Measurements from ENCODE around the gene MCTP1. TPM values are rescaled to one million over a fixed set of nuclear protein-coding genes. Genes with fewer than 3 reads are reported as not detected.
A peak's percentile ranks its signal among the peaks of the same experiment; 100 is the strongest.

MCTP1 gene
- total and polyA plus RNA-seq, 2 experiments from 2014 or later, result 0.23 TPM; not detected in 1

DNA sequence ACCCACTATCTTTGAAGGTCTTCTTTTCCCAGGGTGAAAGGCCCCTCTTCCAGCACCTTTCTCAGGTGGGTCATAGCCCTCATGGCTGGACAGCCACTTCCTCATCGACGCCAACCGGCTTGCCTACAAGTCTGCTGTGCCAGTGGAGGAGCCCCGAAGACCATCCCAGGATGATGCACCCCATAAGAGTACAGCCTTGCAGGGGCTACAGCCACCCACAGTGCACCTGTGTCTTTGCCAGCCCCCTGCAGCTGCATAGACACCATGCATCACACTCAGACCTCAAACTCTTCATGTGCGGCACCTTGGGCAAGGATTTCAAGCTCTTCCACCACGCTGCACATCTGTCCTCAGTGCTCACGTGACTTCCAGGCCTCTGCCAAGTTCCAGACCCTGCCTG lies 493.1 kb downstream of the MCTP1 start:
- TF ChIP-seq EZH2phosphoT487 (IDR thresholded peaks at IDR 0.05; ENCODE audit: insufficient read depth, low read depth), result no peak
- TF ChIP-seq EZH2 (IDR thresholded peaks at IDR 0.05; ENCODE audit: insufficient read depth, poor library complexity, severe bottlenecking), result no peak
- no peaks in the 10 kb centered on the region for H3K9me2 ChIP-seq (ENCODE audit: insufficient read depth)
- in situ Hi-C loops (cut with MboI), result no loop called here
- H3K27me3 ChIP-seq (replicated peaks; ENCODE audit: insufficient read depth), result 0 out of 2 replicates have a peak, but pooled peaks cover 3% of the 10 kb centered on the region
- H3K36me3 ChIP-seq (ENCODE audit: low read depth), result no peaks in the 10 kb centered on the region
- H2AFZ ChIP-seq, result no peak overlapping the region
- H3F3A ChIP-seq (ENCODE audit: insufficient read depth), result peaks cover 23% of the 10 kb centered on the region
- no peak overlapping the region for H3K4me2 ChIP-seq (ENCODE audit: unreplicated experiment)
- 63 to 65% methylated on average over 7 of the region's 7 CpGs for WGBS, 2 experiments (ENCODE audit: low coverage in 1 of 2, low lambda C conversion rate in 2 of 2, missing lambda C conversion rate in 2 of 2)
- no peak overlapping the region for H3K4me3 ChIP-seq
- H4K20me1 ChIP-seq (ENCODE audit: insufficient read depth), result no peaks in the 10 kb centered on the region
- DNase-seq, result no peak
- peaks cover 24% of the 10 kb centered on the region for H3K4me1 ChIP-seq (ENCODE audit: insufficient read depth)
- H3K9ac ChIP-seq, result no peak overlapping the region
- no peaks in the 10 kb centered on the region for H3K79me2 ChIP-seq (ENCODE audit: insufficient read depth)
- H3K9me3 ChIP-seq (ENCODE audit: low read depth), result no peaks in the 10 kb centered on the region
- H3K27ac ChIP-seq, result no peak overlapping the region

DNA sequence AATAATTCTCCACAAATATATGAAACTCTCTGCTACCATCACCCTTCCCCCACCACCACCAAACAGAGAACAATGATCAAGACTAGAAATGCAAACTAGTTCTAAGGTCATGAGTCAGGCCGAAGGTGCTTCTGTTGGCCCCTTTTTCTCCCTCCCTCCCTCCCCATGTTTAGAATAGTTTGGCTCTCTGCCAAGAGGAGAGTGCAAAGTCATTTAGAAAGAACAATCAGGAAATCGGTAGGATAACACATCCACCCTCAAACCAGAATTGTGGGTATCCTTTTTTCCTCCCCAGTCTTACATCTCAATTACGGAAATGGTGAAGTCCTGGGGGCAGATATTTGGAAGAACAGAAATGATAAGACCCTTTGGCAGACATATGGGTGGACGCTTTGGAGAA lies 496.4 kb downstream of the MCTP1 start:
- Histone ChIP-seq H2AFZ (no peak overlapping the region), H3K4me3 (no peak overlapping the region), H3K9me3 (ENCODE audit: low read depth) (no peaks in the 10 kb centered on the region), H3K79me2 (ENCODE audit: insufficient read depth) (no peaks in the 10 kb centered on the region), H3K36me3 (ENCODE audit: low read depth) (no peaks in the 10 kb centered on the region), H4K20me1 (ENCODE audit: insufficient read depth) (no peaks in the 10 kb centered on the region), H3K9ac (no peak overlapping the region), H3K9me2 (ENCODE audit: insufficient read depth) (no peaks in the 10 kb centered on the region), H3K4me2 (ENCODE audit: unreplicated experiment) (no peak overlapping the region), H3F3A (ENCODE audit: insufficient read depth) (peaks cover 16% of the 10 kb centered on the region), H3K27me3 (replicated peaks; ENCODE audit: insufficient read depth) (0 out of 2 replicates have a peak, but pooled peaks cover 3% of the 10 kb centered on the region), H3K4me1 (ENCODE audit: insufficient read depth) (peaks cover 12% of the 10 kb centered on the region), H3K27ac (no peak overlapping the region)
- 51% methylated on average over 4 of the region's 4 CpGs for WGBS, 2 experiments (ENCODE audit: low coverage in 1 of 2, low lambda C conversion rate in 2 of 2, missing lambda C conversion rate in 2 of 2)
- in situ Hi-C loops (cut with MboI), result no loop called here
- TF ChIP-seq EZH2 (IDR thresholded peaks at IDR 0.05; ENCODE audit: insufficient read depth, poor library complexity, severe bottlenecking) (no peak), EZH2phosphoT487 (IDR thresholded peaks at IDR 0.05; ENCODE audit: insufficient read depth, low read depth) (no peak)
- no peak for DNase-seq

DNA sequence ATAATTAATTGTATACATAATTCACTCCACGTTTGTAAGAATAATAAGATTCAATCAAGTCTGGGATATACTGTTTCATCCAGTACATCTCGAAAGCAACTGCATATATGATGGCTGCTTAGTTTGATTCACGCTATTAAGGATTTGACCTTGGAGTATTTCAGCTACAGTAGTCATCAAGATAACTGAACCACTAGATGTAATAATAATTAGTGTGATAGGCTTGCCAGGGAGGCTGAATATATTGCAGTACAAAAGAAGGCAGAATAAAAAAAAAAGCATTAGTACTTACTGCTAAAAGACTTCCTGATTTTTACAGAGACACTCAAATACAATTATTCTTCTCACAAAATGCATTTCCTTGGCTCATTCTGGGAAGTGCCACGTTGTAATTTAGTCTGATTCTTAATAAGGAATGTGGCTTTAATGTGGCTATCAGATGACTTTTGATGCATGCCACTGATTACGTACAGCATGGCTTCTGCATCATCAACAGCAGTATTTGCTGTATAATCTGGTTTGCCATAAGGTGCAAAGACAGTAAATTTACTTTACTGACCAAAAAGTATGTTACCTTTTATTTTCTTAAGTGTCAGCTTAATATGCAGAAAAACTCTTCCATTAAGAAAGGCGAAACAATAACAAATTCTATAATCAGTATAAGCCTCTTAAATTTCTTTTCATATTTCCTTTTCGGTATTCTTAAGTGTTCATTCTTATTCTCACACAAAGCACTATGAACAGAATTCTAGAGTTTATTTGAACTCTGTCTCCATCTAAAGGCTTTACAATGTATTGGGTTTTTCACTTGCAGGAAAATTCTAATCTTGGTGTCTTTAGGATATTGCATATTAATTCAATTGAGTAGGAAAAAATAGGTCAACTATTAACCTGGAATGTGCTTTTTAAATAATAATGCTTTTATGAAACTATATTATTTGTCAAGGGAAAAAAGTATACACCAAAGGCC lies 500.1 kb downstream of the MCTP1 start:
- H3K4me1 ChIP-seq (ENCODE audit: insufficient read depth), result no peaks in the 10 kb centered on the region
- no peaks in the 10 kb centered on the region for H3K36me3 ChIP-seq (ENCODE audit: low read depth)
- DNase-seq, result peak; percentile 33
- H3K9ac ChIP-seq, result no peak overlapping the region
- H3K27me3 ChIP-seq (replicated peaks; ENCODE audit: insufficient read depth), result peaks cover 10% of the 10 kb centered on the region
- in situ Hi-C loops (cut with MboI), result no loop called here
- TF ChIP-seq EZH2phosphoT487 (IDR thresholded peaks at IDR 0.05; ENCODE audit: insufficient read depth, low read depth), result no peak
- TF ChIP-seq EZH2 (IDR thresholded peaks at IDR 0.05; ENCODE audit: insufficient read depth, poor library complexity, severe bottlenecking), result no peak
- H3K27ac ChIP-seq, result no peak overlapping the region
- no peaks in the 10 kb centered on the region for H3K9me3 ChIP-seq (ENCODE audit: low read depth)
- H3K4me2 ChIP-seq (ENCODE audit: unreplicated experiment), result no peak overlapping the region
- H3K9me2 ChIP-seq (ENCODE audit: insufficient read depth), result no peaks in the 10 kb centered on the region
- H3F3A ChIP-seq (ENCODE audit: insufficient read depth), result no peaks in the 10 kb centered on the region
- H3K4me3 ChIP-seq, result no peak overlapping the region
- no peaks in the 10 kb centered on the region for H4K20me1 ChIP-seq (ENCODE audit: insufficient read depth)
- 62 to 64% methylated on average over 7 of the region's 7 CpGs for whole genome bisulfite sequencing, 2 experiments (ENCODE audit: low coverage in 1 of 2, low lambda C conversion rate in 2 of 2, missing lambda C conversion rate in 2 of 2)
- H3K79me2 ChIP-seq (ENCODE audit: insufficient read depth), result no peaks in the 10 kb centered on the region
- H2AFZ ChIP-seq, result no peak overlapping the region

DNA sequence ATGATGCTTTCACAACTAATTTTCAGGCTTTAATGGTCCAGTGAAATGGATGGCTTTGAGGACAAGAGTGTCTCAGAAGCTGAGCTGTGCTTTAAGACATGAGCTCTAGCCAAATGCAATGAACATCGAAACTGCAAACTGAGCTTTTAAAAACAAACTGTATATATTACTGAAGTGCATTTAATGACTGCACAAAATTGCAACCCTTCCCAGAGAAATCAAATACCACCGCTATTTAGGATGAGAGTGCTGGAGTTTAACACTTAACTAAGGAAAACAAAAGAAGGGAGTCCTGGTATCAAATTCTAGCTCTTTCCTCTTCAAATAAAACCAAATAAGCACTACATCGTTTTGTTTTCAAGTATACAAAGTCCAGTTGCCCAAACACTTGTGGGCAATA lies 502.5 kb downstream of the MCTP1 start:
- H3K9ac ChIP-seq, result no peak overlapping the region
- no peak overlapping the region for H3K27ac ChIP-seq
- 63 to 68% methylated on average over 3 of the region's 3 CpGs for WGBS, 2 experiments (ENCODE audit: low coverage in 1 of 2, low lambda C conversion rate in 2 of 2, missing lambda C conversion rate in 2 of 2)
- H3F3A ChIP-seq (ENCODE audit: insufficient read depth), result no peaks in the 10 kb centered on the region; the same call in 1 of the 2 replicates
- no peaks in the 10 kb centered on the region for H3K4me1 ChIP-seq (ENCODE audit: insufficient read depth)
- no peaks in the 10 kb centered on the region for H3K9me2 ChIP-seq (ENCODE audit: insufficient read depth)
- no peaks in the 10 kb centered on the region for H4K20me1 ChIP-seq (ENCODE audit: insufficient read depth)
- H2AFZ ChIP-seq, result no peak overlapping the region
- no peak for DNase-seq
- H3K4me2 ChIP-seq (ENCODE audit: unreplicated experiment), result no peak overlapping the region
- no peaks in the 10 kb centered on the region for H3K79me2 ChIP-seq (ENCODE audit: insufficient read depth)
- TF ChIP-seq EZH2 (IDR thresholded peaks at IDR 0.05; ENCODE audit: insufficient read depth, poor library complexity, severe bottlenecking), result no peak
- TF ChIP-seq EZH2phosphoT487 (IDR thresholded peaks at IDR 0.05; ENCODE audit: insufficient read depth, low read depth), result no peak
- in situ Hi-C loops (cut with MboI), result no loop called here
- H3K27me3 ChIP-seq (replicated peaks; ENCODE audit: insufficient read depth), result peaks cover 21% of the 10 kb centered on the region
- no peak overlapping the region for H3K4me3 ChIP-seq
- no peaks in the 10 kb centered on the region for H3K9me3 ChIP-seq (ENCODE audit: low read depth)
- no peaks in the 10 kb centered on the region for H3K36me3 ChIP-seq (ENCODE audit: low read depth)

Measured in GM23248 (cell line).